GM10248 (cell line): ENCODE results near the gene ATP13A2.

Experiments
- CTCF ChIA-PET: fragments of 300-600 bp; sonication (Branson Sonifier 250); formaldehyde crosslinking; extraction: SDS; loops from one replicate; lab custom pipeline; 2021; ENCODE audit warnings: antibody characterized with exemption; lab: Yijun Ruan, JAX
- POLR2A ChIA-PET: fragments of 350-650 bp; sonication (Branson Sonifier 250); formaldehyde crosslinking; extraction: SDS; loops from one replicate; lab custom pipeline; 2020; ENCODE audit warnings: antibody characterized with exemption; lab: Yijun Ruan, JAX
- DNase-seq: peaks from one replicate; pipeline ENCODE4 v3.0.0; 2012; ENCODE audit errors: extremely low spot score
- TF ChIP-seq, protein P1 (sequence below): IDR thresholded peaks from 2 replicates; pipeline ENCODE4 v1.5.1; 2012; ENCODE audit warnings: mild to moderate bottlenecking, low read depth; ENCODE audit errors: extremely low read depth, missing control alignments, control extremely low read depth

The ATP13A2 gene, protein sequence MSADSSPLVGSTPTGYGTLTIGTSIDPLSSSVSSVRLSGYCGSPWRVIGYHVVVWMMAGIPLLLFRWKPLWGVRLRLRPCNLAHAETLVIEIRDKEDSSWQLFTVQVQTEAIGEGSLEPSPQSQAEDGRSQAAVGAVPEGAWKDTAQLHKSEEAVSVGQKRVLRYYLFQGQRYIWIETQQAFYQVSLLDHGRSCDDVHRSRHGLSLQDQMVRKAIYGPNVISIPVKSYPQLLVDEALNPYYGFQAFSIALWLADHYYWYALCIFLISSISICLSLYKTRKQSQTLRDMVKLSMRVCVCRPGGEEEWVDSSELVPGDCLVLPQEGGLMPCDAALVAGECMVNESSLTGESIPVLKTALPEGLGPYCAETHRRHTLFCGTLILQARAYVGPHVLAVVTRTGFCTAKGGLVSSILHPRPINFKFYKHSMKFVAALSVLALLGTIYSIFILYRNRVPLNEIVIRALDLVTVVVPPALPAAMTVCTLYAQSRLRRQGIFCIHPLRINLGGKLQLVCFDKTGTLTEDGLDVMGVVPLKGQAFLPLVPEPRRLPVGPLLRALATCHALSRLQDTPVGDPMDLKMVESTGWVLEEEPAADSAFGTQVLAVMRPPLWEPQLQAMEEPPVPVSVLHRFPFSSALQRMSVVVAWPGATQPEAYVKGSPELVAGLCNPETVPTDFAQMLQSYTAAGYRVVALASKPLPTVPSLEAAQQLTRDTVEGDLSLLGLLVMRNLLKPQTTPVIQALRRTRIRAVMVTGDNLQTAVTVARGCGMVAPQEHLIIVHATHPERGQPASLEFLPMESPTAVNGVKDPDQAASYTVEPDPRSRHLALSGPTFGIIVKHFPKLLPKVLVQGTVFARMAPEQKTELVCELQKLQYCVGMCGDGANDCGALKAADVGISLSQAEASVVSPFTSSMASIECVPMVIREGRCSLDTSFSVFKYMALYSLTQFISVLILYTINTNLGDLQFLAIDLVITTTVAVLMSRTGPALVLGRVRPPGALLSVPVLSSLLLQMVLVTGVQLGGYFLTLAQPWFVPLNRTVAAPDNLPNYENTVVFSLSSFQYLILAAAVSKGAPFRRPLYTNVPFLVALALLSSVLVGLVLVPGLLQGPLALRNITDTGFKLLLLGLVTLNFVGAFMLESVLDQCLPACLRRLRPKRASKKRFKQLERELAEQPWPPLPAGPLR

GRCh38 chr1:17011439-17012307 is at the start of gene ATP13A2:
TSS of gene ATP13A2 (minus strand) at chr1:17011928. CDS start at chr1:17011738, 190 bp downstream.
- ChIA-PET CTCF (interaction anchor here (1.4 to 3.1 kb wide), 2 partner anchors 12 to 391 kb away, joined by 3 to 16 read pairs; no protein-coding TSS in a partner anchor), POLR2A (no interaction called here)
- TF ChIP-seq, protein P1, sequence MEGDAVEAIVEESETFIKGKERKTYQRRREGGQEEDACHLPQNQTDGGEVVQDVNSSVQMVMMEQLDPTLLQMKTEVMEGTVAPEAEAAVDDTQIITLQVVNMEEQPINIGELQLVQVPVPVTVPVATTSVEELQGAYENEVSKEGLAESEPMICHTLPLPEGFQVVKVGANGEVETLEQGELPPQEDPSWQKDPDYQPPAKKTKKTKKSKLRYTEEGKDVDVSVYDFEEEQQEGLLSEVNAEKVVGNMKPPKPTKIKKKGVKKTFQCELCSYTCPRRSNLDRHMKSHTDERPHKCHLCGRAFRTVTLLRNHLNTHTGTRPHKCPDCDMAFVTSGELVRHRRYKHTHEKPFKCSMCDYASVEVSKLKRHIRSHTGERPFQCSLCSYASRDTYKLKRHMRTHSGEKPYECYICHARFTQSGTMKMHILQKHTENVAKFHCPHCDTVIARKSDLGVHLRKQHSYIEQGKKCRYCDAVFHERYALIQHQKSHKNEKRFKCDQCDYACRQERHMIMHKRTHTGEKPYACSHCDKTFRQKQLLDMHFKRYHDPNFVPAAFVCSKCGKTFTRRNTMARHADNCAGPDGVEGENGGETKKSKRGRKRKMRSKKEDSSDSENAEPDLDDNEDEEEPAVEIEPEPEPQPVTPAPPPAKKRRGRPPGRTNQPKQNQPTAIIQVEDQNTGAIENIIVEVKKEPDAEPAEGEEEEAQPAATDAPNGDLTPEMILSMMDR = no peak
- DNase-seq = peak; percentile 93

DNA sequence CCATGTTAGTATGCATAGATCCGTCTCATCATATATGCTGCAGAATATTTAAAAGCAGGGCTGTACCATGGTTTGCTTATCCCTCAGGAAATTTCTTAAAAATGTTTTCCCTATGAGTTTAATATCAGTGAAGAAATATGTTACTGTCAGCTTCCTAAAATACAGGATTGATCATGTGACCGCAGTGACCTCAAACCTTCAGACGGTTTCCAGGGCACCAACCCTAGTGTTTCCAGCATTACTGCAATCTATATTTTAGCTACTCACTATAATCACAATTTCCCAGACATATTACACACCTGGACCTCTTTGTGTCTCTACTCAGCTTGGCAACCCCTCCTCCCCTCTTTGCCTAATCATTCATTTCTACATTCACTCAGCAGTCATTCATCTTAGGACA is 49.8 kb upstream of the ATP13A2 start:
- no peak for DNase-seq
- ChIA-PET POLR2A (no interaction called here), CTCF (interaction anchor here (1.3 to 2.9 kb wide), 4 partner anchors 14 to 345 kb away, joined by 3 to 18 read pairs (median 5); no protein-coding TSS in a partner anchor)
- TF ChIP-seq, protein P1 = no peak

DNA sequence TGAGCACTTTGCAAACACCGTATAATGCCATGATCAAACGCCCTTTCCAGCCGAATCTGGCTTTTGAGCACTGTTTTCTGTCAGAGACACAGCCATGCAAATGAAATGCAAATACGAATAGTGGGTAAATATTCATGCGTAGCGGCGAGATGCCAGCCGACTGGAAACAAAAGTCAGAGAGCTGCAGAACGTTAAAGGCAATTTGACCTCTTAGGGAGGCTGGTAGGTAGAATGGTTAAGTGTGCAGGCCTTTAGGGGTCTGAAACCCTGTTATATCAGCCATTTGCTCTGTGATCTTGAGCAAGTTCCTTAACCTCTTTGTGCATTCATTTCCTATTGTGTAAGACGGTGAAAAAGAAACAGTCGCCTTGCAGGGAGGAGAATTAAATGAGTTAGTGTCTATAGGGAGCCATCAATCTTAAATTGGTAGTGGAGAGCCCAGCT is 48.6 kb upstream of the ATP13A2 start:
- ChIA-PET CTCF (interaction anchor here (0.8 to 2.9 kb wide), 8 partner anchors 15 to 346 kb away, joined by 3 to 18 read pairs (median 4); partner anchors contain the start of gene PADI3), POLR2A (no interaction called here)
- TF ChIP-seq, protein P1 = no peak
- DNase-seq = no peak

DNA sequence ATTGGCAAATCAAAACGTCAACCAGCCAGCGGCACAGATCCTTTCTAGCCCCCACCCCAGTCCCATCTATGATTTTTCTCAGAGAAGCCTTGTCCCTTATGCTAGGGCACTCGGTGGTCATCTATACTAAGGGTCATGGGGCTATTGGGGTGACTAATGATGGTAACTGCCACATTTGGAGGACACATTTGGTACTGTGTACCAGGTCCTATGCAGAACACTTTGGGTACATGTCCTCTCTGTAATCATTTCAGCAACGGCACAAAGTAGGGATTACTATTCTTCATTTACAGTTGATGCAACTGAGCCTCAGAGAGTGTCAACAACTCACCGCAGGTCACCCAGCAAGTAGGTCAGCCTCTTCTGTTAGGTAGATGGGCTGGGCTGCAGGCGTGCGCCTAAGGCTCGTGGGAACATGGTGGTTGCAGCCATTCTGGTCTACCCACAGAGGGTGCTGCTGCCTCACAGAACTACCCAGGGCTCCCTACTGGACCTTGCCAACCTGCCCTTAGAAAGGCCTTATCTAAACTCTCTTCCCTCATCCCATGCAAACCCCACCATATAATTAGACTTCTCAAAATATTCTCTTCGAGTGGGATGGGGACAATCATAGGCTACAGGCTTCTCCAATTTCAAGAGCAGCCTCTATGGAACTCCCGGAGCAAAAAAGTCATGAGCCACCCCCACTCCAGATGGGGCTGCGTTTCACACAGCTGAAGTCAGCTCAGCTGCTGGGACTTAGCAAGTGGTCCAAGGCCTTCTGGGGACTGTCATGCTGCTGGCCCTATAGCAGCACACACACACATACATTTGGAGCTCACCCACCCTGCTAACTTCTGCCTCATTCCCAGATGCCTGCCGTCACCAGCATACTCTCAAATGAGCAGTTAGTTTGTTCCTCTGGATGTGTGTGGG is 47.9 kb upstream of the ATP13A2 start:
- TF ChIP-seq, protein P1 = peak; percentile 76
- POLR2A ChIA-PET = no interaction called here
- CTCF ChIA-PET = interaction anchor here (0.8 to 2.9 kb wide), 7 partner anchors 16 to 212 kb away, joined by 3 to 18 read pairs (median 4); partner anchors contain the start of gene PADI3
- peak; percentile 71 for DNase-seq

DNA sequence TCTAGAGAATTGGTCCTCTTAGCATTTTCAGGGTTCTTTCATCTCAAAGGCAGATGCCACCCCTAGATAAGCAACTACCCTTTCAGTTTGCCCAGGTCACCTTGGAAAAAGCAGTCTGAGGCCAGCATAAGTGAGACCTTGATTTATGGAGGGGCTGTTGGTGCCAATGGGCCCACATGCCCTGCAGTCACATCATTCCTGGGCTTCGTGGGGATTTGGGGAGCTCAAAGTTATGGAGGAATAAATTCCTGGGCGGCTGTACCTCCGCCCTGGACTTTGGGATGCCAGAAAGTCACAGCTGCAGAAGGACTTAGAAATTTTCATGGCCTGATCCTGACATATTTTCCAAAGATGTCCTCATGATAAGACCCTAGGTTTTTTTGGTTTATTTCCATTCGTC is 44.8 kb upstream of the ATP13A2 start:
- ChIA-PET POLR2A (no interaction called here), CTCF (interaction anchor here (0.9 to 2.6 kb wide), 3 partner anchors 95 to 279 kb away, joined by 3 to 10 read pairs (median 3); no protein-coding TSS in a partner anchor)
- TF ChIP-seq, protein P1 = no peak
- DNase-seq = no peak
